ENCODE measurements around the gene TENT5C. TPM values are rescaled to one million over a fixed set of nuclear protein-coding genes. Genes with fewer than 3 reads are reported as not detected.

The TENT5C gene
- 0.06 to 0.07 TPM (median 0.06 TPM) in 4 of 5 replicates, not detected in the other for total RNA-seq (2022; extraction: Qiagen RNA extraction; ENCODE audit: low read depth)

DNA sequence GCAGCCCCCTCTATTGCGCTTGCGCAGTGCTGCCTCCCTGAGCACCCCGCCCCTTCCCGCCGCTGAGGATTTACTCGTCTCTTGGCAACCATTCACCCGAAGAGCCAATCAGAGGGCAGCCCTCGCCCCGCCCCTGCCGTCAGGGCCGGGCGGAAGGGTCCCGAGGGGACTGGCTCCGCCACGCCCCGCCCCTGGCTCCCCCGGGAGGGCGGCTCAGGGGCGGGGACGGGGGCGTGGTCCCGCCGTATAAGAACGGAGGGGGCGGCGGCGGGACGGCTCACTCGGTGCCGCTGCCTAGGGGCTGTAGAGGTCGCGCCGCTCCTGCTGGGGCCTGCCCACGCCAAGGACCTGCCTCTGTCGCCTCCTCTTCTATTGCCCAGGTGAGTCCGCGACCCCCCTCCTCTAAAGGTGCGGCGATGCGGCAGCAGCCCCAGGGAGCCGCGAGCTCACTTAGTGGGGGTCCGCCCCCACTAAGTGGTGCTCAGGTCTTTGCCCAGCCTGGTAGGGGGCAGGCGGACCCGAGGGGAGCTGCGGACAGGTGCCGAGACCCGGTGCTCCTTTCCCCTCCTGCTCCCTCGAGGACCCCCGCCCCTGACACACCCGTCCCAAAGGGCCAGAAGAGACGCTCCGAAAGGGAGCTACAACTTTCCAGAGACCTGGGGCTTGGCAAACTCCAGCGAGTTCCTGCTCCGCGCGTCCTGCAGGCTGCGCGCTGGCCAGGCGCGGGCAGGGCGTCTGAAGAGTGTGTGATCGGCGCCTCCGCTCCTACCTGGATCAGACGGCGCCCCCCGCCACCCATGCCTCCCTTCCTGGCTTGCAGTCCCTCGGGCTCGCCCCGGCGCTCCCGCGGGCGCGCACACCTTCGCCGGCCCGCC, at the start of gene TENT5C:
TENT5C (plus strand) TSS at position 275 of the 875 bp plus-strand sequence. CDS start 16,821 bp downstream, outside the sequence.

Other genes with a start within 250 kb of the TENT5C start
- 4.6 to 8.8 TPM (median 7.2 TPM) in 5 replicates for gene MAN1A2, start 238.6 kb upstream of the TENT5C start, total RNA-seq (2022; extraction: Qiagen RNA extraction; ENCODE audit: low read depth)